ENCODE results near the gene HYDIN.

The HYDIN gene

GRCh38 chr16:70758786-70759185 is 471.7 kb downstream of the HYDIN start:
- DNase-seq = no peak
